Measurements from ENCODE around the gene FOXN3.

- TF ChIP-seq CTCF (IDR thresholded peaks at IDR 0.05) (no peak), POLR2A (IDR thresholded peaks at IDR 0.05) (no peak)
These were observed 137.3 kb downstream of the FOXN3 start for GRCh38 chr14:89279649-89280232.
